ENCODE measurements around the gene STEAP1.
A peak's percentile ranks its signal among the peaks of the same experiment; 100 is the strongest.

Gene STEAP1

GRCh38 chr7:90211391-90212148, 57.3 kb downstream of the STEAP1 start, which contains the start of gene STEAP2:
STEAP2 (plus strand) TSS chr7:90211740; CDS start chr7:90225083, 13,343 bp downstream.
- peak in 2 of 4 experiments; percentile 14 to 38 for DNase-seq (ENCODE audit: low read depth in 4 of 4, low spot score in 1 of 4)

DNA sequence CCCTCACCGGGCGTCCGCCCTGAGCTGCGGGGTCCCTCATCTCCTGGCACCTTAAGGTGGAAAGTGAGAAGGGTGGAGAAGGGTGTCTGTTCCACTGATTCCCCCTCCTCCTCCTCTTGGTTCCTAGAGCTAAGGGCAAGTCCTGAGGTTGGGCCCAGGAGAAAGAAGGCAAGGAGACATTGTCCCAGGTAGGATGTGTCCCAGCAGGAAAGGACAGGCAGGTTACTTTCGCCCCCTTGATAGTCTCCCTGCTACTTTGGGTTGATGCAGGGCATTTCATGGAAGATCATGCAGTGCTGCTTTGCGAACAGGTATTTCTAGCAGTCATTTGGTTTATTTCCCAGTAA, 57.9 kb downstream of the STEAP1 start:
- no peak for DNase-seq (ENCODE audit: low read depth in 4 of 4, low spot score in 1 of 4)

DNA sequence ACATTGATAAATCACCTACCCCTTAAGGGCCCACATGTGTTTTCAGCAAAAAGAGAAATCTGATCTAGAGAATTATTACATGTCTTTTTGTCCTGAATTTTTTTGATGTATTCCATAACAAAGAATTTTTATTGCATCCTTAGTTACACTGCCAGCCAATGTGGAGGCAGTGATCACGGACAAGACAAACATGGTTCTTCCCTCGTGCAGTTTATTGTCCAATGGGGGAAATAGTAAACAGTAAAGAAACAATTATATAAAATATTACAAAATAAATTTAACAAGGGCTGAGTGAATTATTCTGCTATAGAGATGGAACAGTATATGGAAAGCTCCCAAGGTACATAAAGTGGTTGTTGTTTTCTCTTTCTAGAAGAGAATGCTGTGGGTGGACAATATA, 59.3 kb downstream of the STEAP1 start:
- DNase-seq (ENCODE audit: low read depth in 4 of 4, low spot score in 1 of 4): no peak

All from stimulated activated CD4-positive, alpha-beta T cell treated with anti-CD3 and anti-CD28 coated beads, Interleukin-1b, Interleukin-23, amount 100 ng/mL, for 24 hours (primary cell).